A549 (cell line): ENCODE data around the gene CTCFL. TPM values are rescaled to one million over a fixed set of nuclear protein-coding genes. Genes with fewer than 3 reads are reported as not detected.

Experiments used
- ATAC-seq, 2 experiments: fragments of 200-7000 bp in 1 of 2; fragments of >200 bp in 1 of 2; cut with Nextera tagmentation in 1 of 2; cut with Tn5 transposase in 1 of 2; 3 replicates each; pipeline versions ENCODE4 v1.8.0 to v1.9.1; 2018 to 2020; ENCODE audit warnings: mild to moderate bottlenecking in 1 of 2, moderate library complexity in 1 of 2
- CTCF ChIA-PET: fragments of 300-600 bp; sonication (Branson Sonifier 250); formaldehyde crosslinking; extraction: SDS; loops from one replicate; lab custom pipeline; 2021; ENCODE audit warnings: antibody characterized with exemption, inconsistent platforms; lab: Yijun Ruan, JAX
- POLR2A ChIA-PET: fragments of 350-600 bp; formaldehyde crosslinking; extraction: SDS; loops from one replicate; lab custom pipeline; 2021; ENCODE audit warnings: antibody characterized with exemption, inconsistent platforms; lab: Yijun Ruan, JAX
- DNase-seq, 2 experiments: peaks; one replicate each; pipeline versions ENCODE4 v3.0.0 to v3.0.0-alpha.2; 2011 to 2016; ENCODE audit warnings: low read depth in 1 of 2, low spot score in 1 of 2
- FAIRE-seq: peaks from 2 replicates; lab custom pipeline; 2011; peaks lifted over from hg19 to GRCh38; lab: Jason Lieb, UNC
- H3K27ac ChIP-seq, 2 experiments: fragments of >200 bp; sonication (Bioruptor Twin); formaldehyde crosslinking; 3 replicates each; pipeline ENCODE4 v1.5.1; 2016 to 2017
- H3K4me1 ChIP-seq: fragments of >200 bp; sonication (Bioruptor Twin); formaldehyde crosslinking; 3 replicates; pipeline ENCODE4 v1.6.1; 2016
- H3K4me2 ChIP-seq: fragments of >200 bp; sonication (Bioruptor Twin); formaldehyde crosslinking; 3 replicates; pipeline ENCODE4 v1.6.1; 2016
- H3K4me3 ChIP-seq: fragments of >200 bp; sonication (Bioruptor Twin); formaldehyde crosslinking; 3 replicates; pipeline ENCODE4 v1.5.1; 2016
- H3K9me3 ChIP-seq: fragments of >200 bp; sonication (Bioruptor Twin); formaldehyde crosslinking; 3 replicates; pipeline ENCODE4 v1.6.1; 2016
- CBX2 ChIP-seq: fragments of 200-600 bp; sonication (generic); IDR thresholded peaks from 2 replicates; pipeline ENCODE4 v1.6.1; 2016; ENCODE audit warnings: low read depth, mild to moderate bottlenecking, borderline replicate concordance
- CEBPB ChIP-seq, 2 experiments: fragments of >200 bp in 1 of 2; sonication (Bioruptor Twin) in 1 of 2; formaldehyde crosslinking in 1 of 2; IDR thresholded peaks; 2 replicates each; pipeline ENCODE4 v1.6.1; 2012 to 2016
- CHD2 ChIP-seq: fragments of 150-350 bp; IDR thresholded peaks from 2 replicates; pipeline ENCODE4 v1.6.1; 2014; ENCODE audit warnings: low read length; ENCODE audit not compliant: partially characterized antibody
- EHMT2 ChIP-seq: fragments of 200-600 bp; sonication (generic); IDR thresholded peaks from 2 replicates; pipeline ENCODE4 v1.6.1; 2016; ENCODE audit warnings: antibody characterized with exemption, low read depth, mild to moderate bottlenecking, moderate library complexity
- ESRRA ChIP-seq: fragments of 150-350 bp; IDR thresholded peaks from 2 replicates; pipeline ENCODE4 v1.6.1; 2014; ENCODE audit warnings: mild to moderate bottlenecking, low read length, borderline replicate concordance
- HEYL ChIP-seq: fragments of 250-450 bp; sonication (Bioruptor Pico); IDR thresholded peaks from 2 replicates; pipeline ENCODE4 v1.8.0; 2021; ENCODE audit warnings: mild to moderate bottlenecking, moderate library complexity
- HOXA7 ChIP-seq: fragments of 250-450 bp; sonication (Bioruptor Pico); IDR thresholded peaks from 2 replicates; pipeline ENCODE4 v1.5.0; 2020; ENCODE audit warnings: mild to moderate bottlenecking, moderate library complexity
- HOXB13 ChIP-seq: fragments of 250-450 bp; sonication (Bioruptor Pico); IDR thresholded peaks from 2 replicates; pipeline ENCODE4 v1.5.0; 2020; ENCODE audit warnings: low read depth, mild to moderate bottlenecking, moderate library complexity
- JUNB ChIP-seq: fragments of >200 bp; sonication (Bioruptor Twin); formaldehyde crosslinking; IDR thresholded peaks from 2 replicates; pipeline ENCODE4 v1.6.1; 2016
- KDM1A ChIP-seq: fragments of 200-600 bp; sonication (generic); IDR thresholded peaks from 2 replicates; pipeline ENCODE4 v1.6.1; 2016; ENCODE audit warnings: low read depth, mild to moderate bottlenecking
- NFE2L2 ChIP-seq: fragments of 150-350 bp; conservative IDR thresholded peaks from 2 replicates; pipeline ENCODE4 v1.6.1; 2014; ENCODE audit warnings: low read length
- NPAS2 ChIP-seq: fragments of 250-450 bp; sonication (Bioruptor Pico); IDR thresholded peaks from 2 replicates; pipeline ENCODE4 v1.8.0; 2022; ENCODE audit warnings: mild to moderate bottlenecking, moderate library complexity, borderline replicate concordance
- POLR2AphosphoS2 ChIP-seq: conservative IDR thresholded peaks from 2 replicates; pipeline ENCODE4 v1.6.1; 2012; ENCODE audit warnings: low read length, improper control_type of control experiment, inconsistent platforms
- RAD21 ChIP-seq, 2 experiments: fragments of >200 bp in 1 of 2; sonication (Bioruptor Twin) in 1 of 2; formaldehyde crosslinking in 1 of 2; IDR thresholded peaks in 1 of 2; conservative IDR thresholded peaks in 1 of 2; 2 replicates in 1 of 2; 3 replicates in 1 of 2; pipeline ENCODE4 v1.6.1; 2012 to 2018; ENCODE audit warnings: inconsistent platforms in 1 of 2
- RFX5 ChIP-seq: fragments of 450-650 bp; IDR thresholded peaks from 2 replicates; pipeline ENCODE4 v1.7.1; 2014; ENCODE audit warnings: antibody characterized with exemption, mild to moderate bottlenecking, moderate library complexity
- RNF2 ChIP-seq: fragments of 200-600 bp; sonication (generic); IDR thresholded peaks from 2 replicates; pipeline ENCODE4 v1.6.1; 2016; ENCODE audit warnings: low read depth, mild to moderate bottlenecking, antibody characterized with exemption, moderate library complexity, borderline replicate concordance
- SMC3 ChIP-seq: fragments of >200 bp; sonication (Bioruptor Twin); formaldehyde crosslinking; IDR thresholded peaks from 3 replicates; pipeline ENCODE4 v1.6.1; 2018; ENCODE audit warnings: inconsistent platforms
- SREBF2 ChIP-seq: fragments of 450-650 bp; IDR thresholded peaks from 2 replicates; pipeline ENCODE4 v1.6.1; 2014; ENCODE audit warnings: mild to moderate bottlenecking, moderate library complexity
- TP53 ChIP-seq: fragments of 250-450 bp; sonication (Bioruptor Pico); IDR thresholded peaks from 2 replicates; pipeline ENCODE4 v1.5.0; 2021; ENCODE audit warnings: mild to moderate bottlenecking, moderate library complexity
- ZC3H11A ChIP-seq: fragments of 450-650 bp; IDR thresholded peaks from 2 replicates; pipeline ENCODE4 v1.6.1; 2014; ENCODE audit warnings: antibody characterized with exemption, mild to moderate bottlenecking
- ZFP36 ChIP-seq: fragments of 450-650 bp; IDR thresholded peaks from 2 replicates; pipeline ENCODE4 v1.6.1; 2014; ENCODE audit warnings: borderline replicate concordance; ENCODE audit not compliant: partially characterized antibody
- ZNF302 ChIP-seq: fragments of 250-450 bp; sonication (Bioruptor Pico); IDR thresholded peaks from 2 replicates; pipeline ENCODE4 v1.9.0; 2021; ENCODE audit warnings: inconsistent platforms, mild to moderate bottlenecking, moderate library complexity
- ZSCAN20 ChIP-seq: fragments of 250-450 bp; sonication (Bioruptor Pico); IDR thresholded peaks from 2 replicates; pipeline ENCODE4 v1.8.0; 2022; ENCODE audit warnings: mild to moderate bottlenecking, moderate library complexity
- WGBS: methylation state at CpG from one replicate; pipeline ENCODE4 v1.1.6; 2017; ENCODE audit errors: missing lambda C conversion rate; 5-methylcytosine and 5-hydroxymethylcytosine counted together
- polyA plus RNA-seq, 4 experiments: library from polyadenylated mRNA; depleted of rRNA in 3 of 4; stranded (reverse); fragments of >200 nt; fragmentation: RNase III in 1 of 4; extraction: RNeasy Plus Mini Kit Qiagen cat#74134 plus additional on column Dnase treatment in 1 of 4; gene quantifications; 2 replicates in 3 of 4; 3 replicates in 1 of 4; pipeline ENCODE4 v1.2.3, GENCODE V29; 2011 to 2017
- TF ChIP-seq, protein P1 (sequence below): fragments of 250-450 bp; sonication (Bioruptor Pico); IDR thresholded peaks from 2 replicates; pipeline ENCODE4 v1.5.0; 2020; ENCODE audit warnings: low read depth, mild to moderate bottlenecking, moderate library complexity
- TF ChIP-seq, protein P2 (sequence below): fragments of 250-450 bp; sonication (Bioruptor Pico); IDR thresholded peaks from 2 replicates; pipeline ENCODE4 v1.5.0; 2021; ENCODE audit warnings: mild to moderate bottlenecking, moderate library complexity, borderline replicate concordance
- TF ChIP-seq, protein P3 (sequence below): fragments of >200 bp; sonication (Bioruptor Twin); formaldehyde crosslinking; IDR thresholded peaks from 2 replicates; pipeline ENCODE4 v1.6.1; 2016
- TF ChIP-seq, protein P4 (sequence below): IDR thresholded peaks from 2 replicates; pipeline ENCODE4 v1.6.1; 2012

The CTCFL gene
- polyA plus RNA-seq, 2 of the 4 experiments (the other 2 are of a cell fraction), result 0.03 TPM

DNA sequence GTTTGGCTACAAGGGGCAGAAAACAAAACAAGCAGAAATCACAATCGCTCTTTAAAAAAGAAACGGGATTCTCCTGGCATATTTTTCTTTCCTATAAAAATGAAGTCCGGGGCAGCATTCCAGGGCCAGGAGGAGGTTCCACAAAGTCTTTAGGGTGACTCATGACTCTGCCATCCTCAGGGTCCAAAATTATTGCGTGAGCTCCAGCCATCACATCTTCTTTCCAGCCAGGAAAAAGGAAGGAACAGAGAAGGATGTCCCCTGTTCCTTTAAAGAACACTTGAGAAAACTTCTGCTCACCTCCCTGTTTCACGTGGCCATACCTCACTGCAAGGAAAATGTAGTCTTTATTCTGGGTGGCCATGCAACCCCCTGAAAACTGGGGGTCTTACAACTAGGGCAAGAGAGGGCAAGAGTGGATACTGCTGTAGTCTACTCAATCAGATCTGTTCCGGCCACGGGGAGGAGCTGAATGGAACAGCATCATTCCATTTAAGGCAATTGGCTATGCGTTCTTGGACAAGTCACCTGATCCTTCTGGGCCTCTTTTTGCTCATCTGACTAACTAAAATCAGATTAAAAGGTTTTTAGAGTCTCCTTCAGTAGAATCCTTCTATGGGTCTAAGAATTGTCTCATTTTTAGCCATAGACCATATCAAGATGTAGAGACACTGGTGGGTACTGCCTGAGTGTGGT lies 49.4 kb downstream of the CTCFL start:
- 65% methylated on average over 8 of the region's 8 CpGs for WGBS
- H3K9me3 ChIP-seq, result no peaks in the 10 kb centered on the region; the same call in 2 of the 3 replicates
- H3K4me1 ChIP-seq, result no peaks in the 10 kb centered on the region
- H3K27ac ChIP-seq, result no peak overlapping the region
- no peak overlapping the region for H3K4me2 ChIP-seq
- H3K4me3 ChIP-seq, result no peak overlapping the region
- ChIA-PET POLR2A (no interaction called here), CTCF (interaction anchor here (0.8 kb wide), 1 partner anchor 94 kb away, joined by 3 read pairs; no protein-coding TSS in a partner anchor)
- ATAC-seq (no peak), FAIRE-seq (no peak)
- TF ChIP-seq RAD21 (conservative IDR thresholded peaks at IDR 0.05 in 1 of 2, IDR thresholded peaks at IDR 0.05 in 1 of 2) (no peak), CHD2 (no peak), ZSCAN20 (CRISPR knock-in tag) (no peak), NPAS2 (CRISPR knock-in tag) (no peak), JUNB (no peak), CEBPB (IDR thresholded peaks at IDR 0.05) (no peak), SREBF2 (no peak), ESRRA (no peak), ZC3H11A (no peak), CBX2 (no peak), HOXA7 (CRISPR knock-in tag) (no peak), ZNF302 (CRISPR knock-in tag) (no peak), RNF2 (no peak), NFE2L2 (no peak)
- TF ChIP-seq, protein P1, sequence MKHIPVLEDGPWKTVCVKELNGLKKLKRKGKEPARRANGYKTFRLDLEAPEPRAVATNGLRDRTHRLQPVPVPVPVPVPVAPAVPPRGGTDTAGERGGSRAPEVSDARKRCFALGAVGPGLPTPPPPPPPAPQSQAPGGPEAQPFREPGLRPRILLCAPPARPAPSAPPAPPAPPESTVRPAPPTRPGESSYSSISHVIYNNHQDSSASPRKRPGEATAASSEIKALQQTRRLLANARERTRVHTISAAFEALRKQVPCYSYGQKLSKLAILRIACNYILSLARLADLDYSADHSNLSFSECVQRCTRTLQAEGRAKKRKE (CRISPR knock-in tag), result no peak
- TF ChIP-seq, protein P2, sequence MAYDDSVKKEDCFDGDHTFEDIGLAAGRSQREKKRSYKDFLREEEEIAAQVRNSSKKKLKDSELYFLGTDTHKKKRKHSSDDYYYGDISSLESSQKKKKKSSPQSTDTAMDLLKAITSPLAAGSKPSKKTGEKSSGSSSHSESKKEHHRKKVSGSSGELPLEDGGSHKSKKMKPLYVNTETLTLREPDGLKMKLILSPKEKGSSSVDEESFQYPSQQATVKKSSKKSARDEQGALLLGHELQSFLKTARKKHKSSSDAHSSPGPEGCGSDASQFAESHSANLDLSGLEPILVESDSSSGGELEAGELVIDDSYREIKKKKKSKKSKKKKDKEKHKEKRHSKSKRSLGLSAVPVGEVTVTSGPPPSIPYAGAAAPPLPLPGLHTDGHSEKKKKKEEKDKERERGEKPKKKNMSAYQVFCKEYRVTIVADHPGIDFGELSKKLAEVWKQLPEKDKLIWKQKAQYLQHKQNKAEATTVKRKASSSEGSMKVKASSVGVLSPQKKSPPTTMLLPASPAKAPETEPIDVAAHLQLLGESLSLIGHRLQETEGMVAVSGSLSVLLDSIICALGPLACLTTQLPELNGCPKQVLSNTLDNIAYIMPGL (CRISPR knock-in tag), result no peak
- TF ChIP-seq, protein P3, sequence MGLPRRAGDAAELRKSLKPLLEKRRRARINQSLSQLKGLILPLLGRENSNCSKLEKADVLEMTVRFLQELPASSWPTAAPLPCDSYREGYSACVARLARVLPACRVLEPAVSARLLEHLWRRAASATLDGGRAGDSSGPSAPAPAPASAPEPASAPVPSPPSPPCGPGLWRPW, result no peak
- TF ChIP-seq, protein P4, sequence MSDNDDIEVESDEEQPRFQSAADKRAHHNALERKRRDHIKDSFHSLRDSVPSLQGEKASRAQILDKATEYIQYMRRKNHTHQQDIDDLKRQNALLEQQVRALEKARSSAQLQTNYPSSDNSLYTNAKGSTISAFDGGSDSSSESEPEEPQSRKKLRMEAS, result no peak
- TF ChIP-seq, all 56 proteins: peak for 0
- DNase-seq, result no peak

DNA sequence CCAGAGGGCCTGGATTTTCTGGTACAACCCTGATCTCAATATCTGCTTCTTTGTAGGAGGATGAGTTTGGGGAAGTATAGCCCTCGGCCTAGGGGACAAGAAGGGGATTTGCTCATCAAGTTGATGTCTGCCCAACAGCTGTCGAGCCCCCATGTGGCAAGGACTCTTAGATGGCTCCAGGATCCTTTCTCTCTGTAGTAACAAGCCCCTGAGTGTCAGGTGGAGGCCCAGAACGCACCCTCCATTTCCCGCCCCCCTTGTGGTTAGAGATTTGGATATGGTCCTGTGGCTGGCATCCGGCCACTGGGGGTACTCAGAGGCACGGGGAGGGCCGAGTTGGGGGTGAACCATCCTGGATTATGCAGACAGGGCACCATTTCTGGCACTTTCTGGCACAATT lies 50.1 kb downstream of the CTCFL start:
- FAIRE-seq, result no peak
- no peak overlapping the region for H3K27ac ChIP-seq
- TF ChIP-seq EHMT2 (no peak), ZFP36 (no peak), SMC3 (no peak), HOXB13 (CRISPR knock-in tag) (no peak), ESRRA (no peak), CHD2 (no peak), POLR2AphosphoS2 (no peak), ZC3H11A (no peak), TP53 (no peak), HEYL (CRISPR knock-in tag) (no peak), RFX5 (no peak), KDM1A (no peak)
- TF ChIP-seq, protein P2 (CRISPR knock-in tag), result no peak
- TF ChIP-seq, protein P4, result no peak
- DNase-seq, result no peak
- H3K4me2 ChIP-seq, result no peak overlapping the region
- WGBS, result 33% methylated on average over 7 of the region's 7 CpGs
- ChIA-PET CTCF (interaction anchor here (0.8 to 0.9 kb wide), 2 partner anchors 9 to 93 kb away, joined by 3 to 4 read pairs; no protein-coding TSS in a partner anchor), POLR2A (no interaction called here)
- no peaks in the 10 kb centered on the region for H3K4me1 ChIP-seq
- no peak for ATAC-seq
- H3K9me3 ChIP-seq, result no peaks in the 10 kb centered on the region; the same call in 2 of the 3 replicates
- no peak overlapping the region for H3K4me3 ChIP-seq
